Activated CD4-positive, CD25-positive, alpha-beta regulatory T cell (primary cell): Measurements from ENCODE around the gene SP100.
A peak's percentile ranks its signal among the peaks of the same experiment; 100 is the strongest.
"Not testable (repeated sequence)": the region's sequence is repeated elsewhere in the genome, so short reads cannot be mapped to it uniquely, and the experiment has no call there.

Experiments used
- DNase-seq, 4 experiments: peaks; one replicate each; lab custom pipeline; 2025; lab: John Stamatoyannopoulos, UW

Gene SP100

DNA sequence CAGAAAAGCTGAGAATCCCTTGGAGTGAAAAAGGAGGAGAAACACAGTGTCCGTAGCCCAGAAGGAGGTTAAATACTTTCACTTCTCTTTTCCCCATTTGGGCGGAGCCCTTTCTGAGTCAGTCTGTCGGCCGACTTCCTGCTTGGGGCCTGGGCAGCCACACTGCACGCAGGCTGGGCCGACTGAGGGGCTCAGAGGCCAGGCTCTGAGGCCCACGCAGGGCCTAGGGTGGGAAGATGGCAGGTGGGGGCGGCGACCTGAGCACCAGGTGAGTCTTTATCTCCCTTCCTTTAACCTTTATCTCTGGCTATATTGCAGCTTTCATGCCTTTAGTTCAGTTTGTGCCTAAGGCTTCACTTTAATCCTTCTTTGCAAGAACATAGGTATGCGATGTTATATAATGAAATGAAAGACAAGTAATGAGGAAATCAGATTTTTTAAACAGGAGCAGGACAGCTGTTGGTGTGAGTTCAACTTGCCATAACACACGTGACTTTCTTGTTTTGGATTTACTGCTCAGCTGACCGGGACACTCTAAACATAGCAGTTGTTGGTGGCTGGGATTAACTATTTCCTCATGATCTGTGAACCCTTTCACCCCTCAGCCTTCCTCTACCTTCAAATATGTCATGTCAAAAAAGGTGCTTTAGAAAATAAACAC, at the start of gene SP100:
SP100 (plus strand) TSS at position 141 of the 661 bp plus-strand sequence; CDS start at position 237, 96 bp downstream.
- peak; percentile 32 to 73 (median 60) for DNase-seq

DNA sequence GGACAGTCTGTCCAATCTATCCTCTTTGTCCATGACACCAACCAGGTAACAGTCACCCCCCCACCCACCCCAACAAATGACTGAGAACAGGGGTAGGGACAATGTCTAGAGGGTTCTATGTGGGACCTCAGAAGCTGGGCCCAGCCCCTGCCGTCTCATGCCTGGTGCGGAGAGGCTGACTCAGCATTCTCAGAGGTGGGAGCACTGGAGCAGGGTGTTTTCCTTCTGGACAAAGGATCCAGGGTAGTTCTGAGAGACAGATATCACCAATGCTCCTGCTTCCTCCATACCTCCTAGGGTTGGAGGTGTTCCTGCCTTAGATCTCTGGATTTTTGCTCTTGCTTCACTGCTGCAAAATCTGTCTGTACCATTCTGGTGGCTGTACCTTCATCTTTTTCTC, 33.9 kb upstream of the SP100 start:
- no peak for DNase-seq

DNA sequence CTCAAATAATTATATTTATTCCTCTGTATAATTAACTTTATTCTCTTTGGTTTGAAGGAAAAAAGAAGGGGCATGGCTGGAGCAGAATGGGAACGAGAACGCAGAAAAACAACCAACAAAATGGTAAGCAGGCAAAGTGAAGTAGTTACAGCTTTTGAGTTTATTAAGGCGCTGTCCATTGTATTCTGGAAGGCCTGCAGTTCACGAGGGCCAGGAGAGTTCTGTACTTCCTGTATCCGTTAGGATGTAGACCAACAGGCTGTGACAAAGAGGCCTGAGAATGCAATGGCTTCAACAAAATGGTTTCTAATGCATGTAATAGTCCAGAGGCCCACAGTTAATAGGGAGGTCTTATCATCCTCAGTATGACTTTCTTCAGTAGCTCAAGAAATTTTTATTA, 32.5 kb upstream of the SP100 start:
- DNase-seq, result no peak

- no peak for DNase-seq
These were observed 31.0 kb upstream of the SP100 start for GRCh38 chr2:230384986-230385385.

DNA sequence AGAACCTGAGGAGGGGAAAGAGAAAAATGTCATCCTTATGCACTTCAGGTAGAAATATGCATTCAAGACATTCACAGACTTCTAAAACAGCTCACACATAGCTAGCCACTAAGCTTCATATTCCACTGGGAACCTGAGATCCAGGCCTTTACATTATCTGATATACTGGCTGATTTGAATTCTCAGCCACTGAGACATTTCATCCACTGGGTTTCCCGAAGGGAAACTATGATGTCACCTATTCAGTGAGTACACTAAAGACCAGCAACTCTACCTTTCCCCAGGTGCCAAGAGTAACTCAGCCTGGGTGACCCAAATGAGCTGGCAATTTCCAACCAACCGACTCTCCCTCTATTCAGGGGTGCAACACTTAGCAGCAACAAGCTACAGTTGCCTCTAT, 21.7 kb upstream of the SP100 start:
- no peak for DNase-seq

GRCh38 chr2:230398698-230399097, 17.3 kb upstream of the SP100 start:
- DNase-seq, result not testable (repeated sequence)

GRCh38 chr2:230400041-230400440, 16.0 kb upstream of the SP100 start:
- DNase-seq, result no peak

- DNase-seq, result no peak
These were observed 15.5 kb upstream of the SP100 start for GRCh38 chr2:230400454-230400853.

- DNase-seq, result not testable (repeated sequence)
These were observed 15.0 kb upstream of the SP100 start for GRCh38 chr2:230401026-230401425.

DNA sequence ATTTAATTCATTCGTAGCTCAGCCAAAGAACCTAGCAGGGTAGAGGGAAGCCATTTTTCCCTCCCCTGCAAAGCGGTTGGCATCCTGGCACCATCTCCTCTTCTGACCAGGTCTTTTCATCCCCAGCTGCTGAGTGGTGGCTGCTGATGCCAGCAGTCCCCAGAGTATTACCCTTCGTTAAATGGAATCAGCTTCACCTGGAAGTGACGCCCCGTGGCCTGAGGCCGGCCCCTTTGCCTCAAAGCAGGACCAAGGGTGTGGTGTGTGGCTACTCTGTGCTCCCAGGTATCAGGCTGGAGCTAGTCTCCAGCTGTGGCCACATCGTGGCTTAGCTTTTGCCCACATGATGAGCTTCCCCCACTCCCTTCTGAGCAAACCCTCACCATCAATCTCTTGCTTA, 12.3 kb upstream of the SP100 start:
- DNase-seq, result no peak

- no peak for DNase-seq
These were observed 10.2 kb upstream of the SP100 start for GRCh38 chr2:230405824-230406223.

GRCh38 chr2:230408244-230408842, 7.7 kb upstream of the SP100 start:
- no peak for DNase-seq

GRCh38 chr2:230409316-230409715, 6.7 kb upstream of the SP100 start:
- not testable (repeated sequence) for DNase-seq

GRCh38 chr2:230410263-230410662, 5.7 kb upstream of the SP100 start:
- no peak for DNase-seq

GRCh38 chr2:230410861-230411569, 5.0 kb upstream of the SP100 start:
- DNase-seq, result no peak

- DNase-seq, result peak in 3 of 4 experiments; percentile 8 to 41 (median 11)
These were observed 4.2 kb upstream of the SP100 start for GRCh38 chr2:230411570-230412370.

GRCh38 chr2:230412371-230412711, 3.7 kb upstream of the SP100 start:
- no peak for DNase-seq

DNA sequence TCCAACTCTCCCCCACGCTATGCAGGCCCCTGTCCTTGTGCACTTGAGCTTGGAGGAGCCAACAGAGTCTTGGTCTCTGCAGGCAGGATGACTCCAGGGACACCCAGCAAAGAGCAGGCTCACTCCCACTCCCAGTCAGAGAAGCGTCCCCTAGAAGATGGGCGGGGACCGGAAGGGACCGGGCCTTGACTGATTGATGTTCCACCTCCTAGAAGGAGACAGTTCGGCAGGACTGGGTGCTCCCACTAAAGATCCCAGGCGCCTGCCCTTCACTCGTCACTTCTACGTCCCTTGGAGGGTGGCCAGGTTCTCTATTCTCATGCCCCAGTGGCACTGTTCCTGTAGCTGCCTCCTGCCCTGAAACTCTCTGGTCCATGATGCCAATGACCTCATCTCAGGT, 3.2 kb upstream of the SP100 start:
- DNase-seq, result no peak

GRCh38 chr2:230413479-230413878, 2.5 kb upstream of the SP100 start:
- DNase-seq, result no peak

DNA sequence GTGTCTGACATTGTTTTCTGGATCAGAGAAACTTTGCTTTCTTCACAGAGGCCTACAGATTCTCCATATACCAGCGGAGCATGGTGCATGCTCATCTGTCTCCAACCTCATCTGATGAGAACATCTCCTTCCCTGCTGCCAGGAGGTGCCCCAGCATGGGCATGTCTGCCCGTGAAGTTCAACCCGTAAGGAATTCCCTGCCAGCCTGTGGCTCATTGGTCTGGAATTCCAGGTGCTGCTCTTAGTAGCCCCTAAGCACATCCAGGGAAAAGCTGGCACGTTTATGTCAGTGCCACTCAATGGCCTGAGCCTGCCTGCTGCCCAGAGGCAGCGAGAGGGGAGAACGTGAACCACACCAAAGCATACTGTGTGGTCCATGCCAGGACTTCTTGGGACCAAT, 1.7 kb upstream of the SP100 start:
- no peak for DNase-seq

GRCh38 chr2:230417436-230417835, 1.4 kb downstream of the SP100 start:
- DNase-seq, result no peak

DNA sequence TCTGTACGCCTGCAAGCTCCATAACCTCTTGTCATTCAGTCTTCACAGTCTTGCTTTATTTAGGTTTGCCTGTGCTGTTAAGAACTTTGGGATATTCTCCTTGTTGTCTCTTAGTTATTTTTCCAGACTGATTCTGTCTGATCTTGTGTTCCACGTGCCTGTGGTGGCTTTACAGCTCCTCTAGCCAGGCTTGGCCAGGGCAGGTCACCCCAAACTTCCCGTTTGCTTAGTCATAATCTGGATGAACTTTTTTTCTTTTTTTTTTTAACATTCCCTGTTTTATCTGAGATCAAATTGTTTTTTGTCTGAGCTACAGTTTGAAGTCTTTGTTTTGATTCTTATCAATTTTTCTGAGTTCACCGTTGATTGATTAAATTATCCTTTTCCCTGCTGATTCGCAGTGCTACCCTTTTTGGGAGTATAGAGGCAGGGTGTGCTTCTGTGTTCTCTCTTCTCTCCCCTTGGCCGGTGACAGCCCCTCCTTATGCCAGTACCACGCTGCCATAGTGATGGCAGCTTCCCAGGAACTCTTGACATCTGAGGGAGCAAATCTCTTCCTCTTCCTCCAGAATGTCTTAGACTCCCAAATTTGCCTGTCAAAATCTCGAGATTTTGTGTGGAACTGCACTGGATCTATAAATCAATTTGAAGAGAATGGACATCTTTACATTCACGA, 2.5 kb downstream of the SP100 start:
- no peak for DNase-seq
